ENCODE data around the gene HBZ.
A peak's percentile ranks its signal among the peaks of the same experiment; 100 is the strongest.

The HBZ gene

GRCh38 chr16:114327-114726 is 38.1 kb upstream of the HBZ start:
- no peak for TF ChIP-seq CTCF (conservative IDR thresholded peaks at IDR 0.05; ENCODE audit: control insufficient read depth, insufficient read depth, low read depth, low read length)
- H3K4me3 ChIP-seq (ENCODE audit: control insufficient read depth, low read depth, low read length) = no peak overlapping the region
- DNase-seq (ENCODE audit: low read depth) = no peak

GRCh38 chr16:116015-116414 is 36.4 kb upstream of the HBZ start:
- no peak for DNase-seq (ENCODE audit: low read depth)
- no peak for TF ChIP-seq CTCF (conservative IDR thresholded peaks at IDR 0.05; ENCODE audit: control insufficient read depth, insufficient read depth, low read depth, low read length)
- no peak overlapping the region for H3K4me3 ChIP-seq (ENCODE audit: control insufficient read depth, low read depth, low read length)

- DNase-seq (ENCODE audit: low read depth) = peak; percentile 43
- no peak overlapping the region for H3K4me3 ChIP-seq (ENCODE audit: control insufficient read depth, low read depth, low read length)
- TF ChIP-seq CTCF (conservative IDR thresholded peaks at IDR 0.05; ENCODE audit: control insufficient read depth, insufficient read depth, low read depth, low read length) = peak; percentile 61
Measured at GRCh38 chr16:117379-118365, 34.8 kb upstream of the HBZ start.

- no peak for TF ChIP-seq CTCF (conservative IDR thresholded peaks at IDR 0.05; ENCODE audit: control insufficient read depth, insufficient read depth, low read depth, low read length)
- H3K4me3 ChIP-seq (ENCODE audit: control insufficient read depth, low read depth, low read length) = no peak overlapping the region
- DNase-seq (ENCODE audit: low read depth) = no peak
Measured at GRCh38 chr16:118857-119256, 33.6 kb upstream of the HBZ start.

- DNase-seq (ENCODE audit: low read depth) = no peak
- no peak overlapping the region for H3K4me3 ChIP-seq (ENCODE audit: control insufficient read depth, low read depth, low read length)
- no peak for TF ChIP-seq CTCF (conservative IDR thresholded peaks at IDR 0.05; ENCODE audit: control insufficient read depth, insufficient read depth, low read depth, low read length)
Measured at GRCh38 chr16:119295-119694, 33.1 kb upstream of the HBZ start.

GRCh38 chr16:119835-120491 is 32.5 kb upstream of the HBZ start:
- no peak overlapping the region for H3K4me3 ChIP-seq (ENCODE audit: control insufficient read depth, low read depth, low read length)
- DNase-seq (ENCODE audit: low read depth) = no peak
- no peak for TF ChIP-seq CTCF (conservative IDR thresholded peaks at IDR 0.05; ENCODE audit: control insufficient read depth, insufficient read depth, low read depth, low read length)
